NK-92 (cell line): ENCODE data around the gene PANK3.
"Not testable (repeated sequence)": the region's sequence is repeated elsewhere in the genome, so short reads cannot be mapped to it uniquely, and the experiment has no call there.

Experiments
- DNase-seq: peaks from one replicate; lab custom pipeline; 2025; ENCODE audit not compliant: unreplicated experiment; lab: John Stamatoyannopoulos, UW

PANK3 gene

GRCh38 chr5:168596122-168596521 is 17.0 kb upstream of the PANK3 start:
- not testable (repeated sequence) for DNase-seq

GRCh38 chr5:168592014-168592368 is 12.8 kb upstream of the PANK3 start:
- DNase-seq: no peak

GRCh38 chr5:168591302-168592013 is 12.3 kb upstream of the PANK3 start:
- no peak for DNase-seq

- DNase-seq: no peak
Measured at GRCh38 chr5:168590666-168591065, 11.5 kb upstream of the PANK3 start.

- DNase-seq: no peak
Measured at GRCh38 chr5:168587987-168588386, 8.8 kb upstream of the PANK3 start.

- DNase-seq: no peak
Measured at GRCh38 chr5:168585119-168585856, 6.1 kb upstream of the PANK3 start.

- DNase-seq: no peak
Measured at GRCh38 chr5:168583742-168584482, 4.7 kb upstream of the PANK3 start.

- not testable (repeated sequence) for DNase-seq
Measured at GRCh38 chr5:168580814-168581469, 1.8 kb upstream of the PANK3 start.

GRCh38 chr5:168580227-168580508 is 1.0 kb upstream of the PANK3 start:
- no peak for DNase-seq

- peak; percentile 90 for DNase-seq
Measured at GRCh38 chr5:168579488-168580226, 489 bp upstream of the PANK3 start.

- DNase-seq: no peak
Measured at GRCh38 chr5:168578006-168578405, 1.2 kb downstream of the PANK3 start.

- DNase-seq: no peak
Measured at GRCh38 chr5:168575391-168576372, 3.5 kb downstream of the PANK3 start.

- not testable (repeated sequence) for DNase-seq
Measured at GRCh38 chr5:168574156-168574555, 5.0 kb downstream of the PANK3 start.

GRCh38 chr5:168573663-168574062 is 5.5 kb downstream of the PANK3 start:
- DNase-seq: not testable (repeated sequence)

- DNase-seq: no peak
Measured at GRCh38 chr5:168570490-168571328, 8.5 kb downstream of the PANK3 start.

- no peak for DNase-seq
Measured at GRCh38 chr5:168568738-168569137, 10.4 kb downstream of the PANK3 start.

- DNase-seq: no peak
Measured at GRCh38 chr5:168563959-168564358, 15.2 kb downstream of the PANK3 start.

- DNase-seq: no peak
Measured at GRCh38 chr5:168562279-168562678, 16.9 kb downstream of the PANK3 start.

- DNase-seq: no peak
Measured at GRCh38 chr5:168557389-168557788, 21.8 kb downstream of the PANK3 start.
